Posterior cingulate gyrus (tissue), 11 donors: ENCODE data around the gene LCN12.

Experiments
- DNase-seq, 10 donors: peaks; one replicate each; pipeline versions ENCODE4 v3.0.0 to v3.0.0-alpha.2; 2020 to 2021; ENCODE audit warnings: mixed read lengths in 3 of 10
- intact Hi-C: fragments of 100-400 bp; cut with DNase I; formaldehyde crosslinking; loops from one replicate; pipeline ENCODE4 v1.15.1; 2023

The LCN12 gene

DNA sequence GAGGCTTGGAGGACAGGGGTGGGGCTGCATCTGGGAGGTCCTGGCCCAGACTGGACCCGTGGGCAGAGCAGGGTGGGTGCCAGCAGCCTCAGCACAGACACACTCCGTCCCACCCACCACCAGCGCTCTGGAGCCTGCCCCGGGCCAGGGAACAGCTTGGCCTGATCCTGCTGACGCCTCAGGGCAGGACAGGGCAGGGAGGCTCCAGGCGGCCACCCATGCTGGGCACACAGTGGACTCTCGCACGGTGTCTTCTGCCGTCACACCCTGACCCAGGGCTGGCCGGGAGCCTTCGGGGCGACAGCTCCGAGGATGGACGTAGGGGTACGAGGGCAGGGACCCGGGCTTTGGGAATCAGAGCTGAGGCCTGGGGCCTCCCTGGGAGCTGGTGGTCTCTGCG, 17.1 kb downstream of the LCN12 start:
- DNase-seq, result no peak
- intact Hi-C loops, result no loop called here

DNA sequence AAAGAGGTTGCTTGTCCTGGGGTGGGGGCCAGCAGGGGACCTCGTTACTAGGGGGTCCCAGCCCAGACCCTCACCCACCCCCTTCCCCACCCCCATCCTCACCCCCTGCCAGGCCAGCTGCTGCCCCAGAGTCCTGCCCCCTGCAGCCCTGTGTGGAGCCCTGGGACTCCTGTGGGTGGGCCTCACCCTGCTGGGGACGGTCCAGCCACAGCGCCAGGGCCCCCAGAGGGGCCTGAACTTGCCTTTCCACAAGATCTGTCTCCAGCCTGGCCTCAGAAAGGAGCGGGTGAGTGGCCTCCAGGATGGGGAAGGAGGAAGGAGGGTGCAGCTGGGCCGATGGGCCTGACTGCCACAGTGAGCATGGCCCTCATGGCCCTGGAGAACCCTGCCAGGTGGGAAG, 17.7 kb downstream of the LCN12 start:
- intact Hi-C loops, result no loop called here
- no peak for DNase-seq

DNA sequence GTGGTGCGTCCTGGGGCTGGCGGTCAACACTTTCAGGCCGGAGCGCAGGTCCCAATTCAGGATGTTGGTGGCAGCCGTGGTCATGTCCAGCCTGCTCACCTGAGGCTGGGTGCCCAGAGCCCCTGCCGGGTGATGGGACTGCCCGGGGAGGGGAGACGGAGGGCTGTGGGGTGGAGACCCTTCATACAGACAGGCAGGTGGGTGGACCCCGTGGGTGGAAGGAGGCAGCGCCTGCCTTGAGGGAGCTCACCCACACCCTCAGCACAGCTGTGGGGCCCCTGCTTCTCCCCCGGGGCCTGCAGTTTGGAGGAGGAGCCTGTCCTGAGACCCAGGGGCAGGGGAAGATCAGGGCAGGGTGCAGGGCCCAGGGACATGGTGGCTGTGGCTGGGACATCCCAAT, 18.3 kb downstream of the LCN12 start:
- intact Hi-C loops, result no loop called here

DNA sequence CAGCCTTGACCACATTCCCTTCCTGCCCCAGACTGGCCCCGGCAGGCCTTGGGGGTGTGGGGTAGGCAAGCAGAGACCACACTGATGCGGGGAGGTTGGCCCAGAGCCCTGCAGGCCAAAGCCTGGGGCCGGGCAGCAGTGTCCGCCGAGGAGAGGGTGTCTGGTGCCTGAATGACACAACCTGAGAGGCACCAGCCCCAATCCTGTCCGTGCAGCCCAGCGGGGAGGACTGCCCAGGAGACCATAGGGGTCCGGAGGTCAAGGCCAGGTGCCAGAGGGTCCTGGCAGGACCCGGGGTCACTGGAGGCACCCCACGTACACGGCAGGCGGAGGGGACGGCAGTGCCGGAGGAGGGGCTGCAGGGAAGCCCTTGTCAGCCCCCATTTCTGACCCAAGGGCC, 19.7 kb downstream of the LCN12 start:
- no peak for DNase-seq
- intact Hi-C loops, result no loop called here

More for the DNA sequence above, 18.3 kb downstream of the LCN12 start:
- DNase-seq, result no peak

DNA sequence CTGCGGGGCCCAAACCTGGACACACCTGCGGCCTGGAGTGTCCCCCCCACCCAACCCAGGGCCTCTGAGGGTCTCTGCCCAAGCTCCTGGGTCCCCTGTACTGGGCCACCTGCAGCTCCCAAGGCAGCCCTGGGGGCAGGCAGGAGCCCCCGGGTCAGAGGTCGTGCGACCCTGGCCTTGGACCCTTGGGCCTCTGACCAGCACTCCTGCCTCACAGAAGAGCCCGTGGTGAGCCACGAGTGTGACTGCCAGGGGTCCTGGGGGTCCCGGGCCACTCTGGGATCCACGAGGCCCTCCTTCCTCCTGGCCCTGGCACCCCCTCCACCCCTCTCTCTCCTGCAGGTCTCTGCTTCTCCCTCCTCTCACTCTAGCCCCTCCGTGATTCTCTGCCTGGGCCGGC, 20.3 kb downstream of the LCN12 start:
- no peak for DNase-seq
- intact Hi-C loops, result no loop called here

DNA sequence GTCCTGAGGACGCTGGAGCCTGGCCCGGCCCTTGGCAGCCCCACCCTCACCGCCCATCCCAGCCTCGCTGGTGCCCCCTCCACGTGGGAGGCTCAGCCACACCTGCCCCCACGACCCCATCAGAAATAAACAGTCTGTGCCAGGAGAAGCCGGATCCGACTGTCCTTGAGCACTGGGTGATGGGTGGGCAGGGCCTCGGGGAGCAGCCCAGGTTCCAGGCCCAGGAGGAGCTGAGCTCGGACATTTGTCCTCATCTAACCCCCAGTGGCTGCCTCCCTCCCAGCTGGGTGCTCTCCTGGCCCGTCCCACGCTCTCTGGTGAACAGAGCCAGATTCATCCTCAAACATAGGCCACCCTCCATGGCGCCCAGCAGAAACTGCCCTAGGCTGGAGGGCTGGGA, 20.7 kb downstream of the LCN12 start:
- DNase-seq, result no peak
- intact Hi-C loops, result no loop called here

DNA sequence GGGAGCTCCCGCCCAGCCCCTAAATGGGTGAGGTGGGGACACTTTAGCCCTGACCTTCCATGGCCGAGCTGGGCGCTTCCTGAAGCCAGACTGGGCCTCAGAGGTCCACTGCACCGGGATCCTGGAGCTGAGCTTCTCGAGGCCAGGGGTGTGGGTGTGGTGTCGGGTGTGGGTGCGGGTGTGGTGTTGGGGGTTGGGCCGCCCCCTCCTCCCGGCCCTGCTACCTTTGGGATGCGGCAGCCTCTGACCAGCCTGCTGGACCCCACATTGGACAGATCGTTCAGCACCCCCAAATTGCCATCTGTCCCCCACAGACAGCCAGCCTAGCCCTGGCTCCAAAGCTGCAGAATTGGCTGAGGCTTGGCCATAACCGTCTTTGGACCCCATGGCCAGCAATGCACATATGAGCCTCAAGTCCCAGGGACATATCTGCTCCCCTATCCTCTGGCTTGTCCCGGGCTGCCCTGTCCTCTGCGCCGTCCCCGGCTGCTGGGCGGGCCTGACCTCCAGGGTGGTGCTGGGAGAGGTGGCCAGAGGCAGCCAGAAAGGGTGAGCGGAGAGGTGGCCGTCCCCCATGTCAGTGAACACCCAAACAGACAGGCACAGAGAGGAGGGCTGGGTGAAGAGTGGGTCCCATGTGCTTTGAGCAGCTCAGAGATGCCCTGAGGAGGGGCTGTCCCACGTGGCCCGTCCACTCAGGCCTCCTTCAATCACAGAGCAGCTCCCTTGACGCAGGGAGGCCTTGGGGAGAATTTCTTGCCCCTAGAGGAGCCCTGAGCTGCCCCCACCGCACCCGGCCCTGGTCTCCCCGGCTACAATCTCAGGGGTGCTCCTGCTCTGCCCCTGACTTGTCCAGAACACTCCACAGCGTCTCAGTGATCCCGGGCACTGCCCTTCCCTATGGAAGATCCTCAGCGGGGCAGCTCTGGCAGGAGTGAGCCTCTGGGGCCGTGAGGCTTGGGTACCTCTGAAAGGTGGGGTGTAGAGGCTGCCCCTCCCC, 21.8 kb downstream of the LCN12 start:
- DNase-seq, result no peak
- intact Hi-C loops, result no loop called here

DNA sequence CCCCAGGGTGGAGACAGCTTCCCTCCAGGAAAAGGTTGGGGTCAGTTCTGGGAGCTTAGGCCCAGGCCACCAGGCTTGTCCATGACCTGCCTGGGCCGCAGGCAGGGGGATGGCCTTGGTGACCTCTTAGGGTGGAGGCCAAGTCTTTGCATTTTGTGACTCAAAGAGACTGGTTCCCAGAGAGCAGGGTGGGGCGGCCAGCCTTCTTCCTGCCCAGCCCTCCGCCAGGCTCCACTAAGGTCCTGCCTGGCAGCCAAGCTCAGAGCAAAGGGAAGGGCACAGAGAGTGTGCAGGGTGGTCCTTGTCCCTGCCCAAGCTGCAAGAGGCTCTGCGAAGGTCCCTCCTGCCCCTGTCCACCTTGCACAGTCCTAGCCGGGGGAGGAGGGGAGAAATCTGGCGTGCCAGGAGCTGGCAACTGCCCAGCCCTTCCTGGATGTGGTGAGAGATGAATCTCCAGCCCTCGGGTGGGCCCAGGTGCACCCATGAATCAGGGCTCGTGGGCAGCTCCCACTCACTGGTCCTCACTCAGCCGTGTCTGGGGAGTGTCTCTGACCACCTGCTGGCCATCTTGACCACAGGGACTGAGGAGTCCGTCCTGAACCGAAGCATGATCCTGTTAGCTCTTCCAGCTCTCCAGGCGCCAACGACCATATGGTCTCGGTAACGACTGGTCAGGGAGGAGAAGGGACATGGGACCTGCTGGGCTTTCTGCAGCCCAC, 22.9 kb downstream of the LCN12 start:
- intact Hi-C loops, result no loop called here
- no peak for DNase-seq

DNA sequence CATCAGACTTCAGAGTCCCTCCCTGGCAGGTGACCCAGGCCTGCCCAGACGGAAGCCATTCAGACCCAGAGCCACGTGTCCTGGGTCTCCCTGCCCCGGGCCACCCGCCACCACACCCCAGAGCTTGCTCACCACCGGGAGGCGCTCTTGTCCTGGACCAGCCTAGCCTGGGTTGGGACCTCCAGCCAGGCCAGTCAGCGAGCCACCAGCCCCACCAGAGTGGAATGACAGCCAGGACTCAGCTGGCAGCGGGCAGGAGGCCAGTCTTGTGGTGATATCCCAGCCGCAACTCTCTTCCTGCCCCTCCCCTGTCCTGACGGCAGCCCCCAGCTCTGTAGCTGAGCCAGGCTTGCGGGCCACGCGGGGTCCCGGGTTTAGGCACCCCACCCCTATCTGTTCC, 23.6 kb downstream of the LCN12 start:
- intact Hi-C loops, result loop anchor here (2.0 kb wide), 1 partner anchor 27 kb away; no protein-coding TSS in a partner anchor
- DNase-seq, result peak in 9 of 10 donors; percentile 72 to 97 (median 84)

DNA sequence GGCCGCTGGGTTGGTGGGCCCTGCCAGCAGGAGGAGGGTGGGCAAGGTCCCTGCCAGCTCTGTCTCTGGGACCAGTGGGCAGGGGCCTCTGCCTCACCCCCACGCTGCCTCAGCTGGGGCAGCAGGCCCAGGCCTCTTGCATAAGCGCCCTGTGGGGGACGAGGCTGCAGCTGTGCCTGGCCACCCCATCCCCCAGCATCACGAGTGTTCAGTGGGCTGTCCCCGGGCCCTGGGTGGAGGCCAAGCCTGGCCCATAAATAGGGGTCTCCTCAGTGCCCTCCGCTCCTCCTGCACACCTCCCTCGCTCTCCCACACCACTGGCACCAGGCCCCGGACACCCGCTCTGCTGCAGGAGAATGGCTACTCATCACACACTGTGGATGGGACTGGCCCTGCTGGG, 25.1 kb downstream of the LCN12 start, which contains the start of gene PTGDS:
TSS of gene PTGDS (plus strand) at position 282 of the 400 bp plus-strand sequence. CDS start at position 357, 75 bp downstream.
- DNase-seq, result peak; percentile 91 to 99 (median 96)
- intact Hi-C loops, result loop anchor here (2.0 kb wide), 1 partner anchor 28 kb away; no protein-coding TSS in a partner anchor

DNA sequence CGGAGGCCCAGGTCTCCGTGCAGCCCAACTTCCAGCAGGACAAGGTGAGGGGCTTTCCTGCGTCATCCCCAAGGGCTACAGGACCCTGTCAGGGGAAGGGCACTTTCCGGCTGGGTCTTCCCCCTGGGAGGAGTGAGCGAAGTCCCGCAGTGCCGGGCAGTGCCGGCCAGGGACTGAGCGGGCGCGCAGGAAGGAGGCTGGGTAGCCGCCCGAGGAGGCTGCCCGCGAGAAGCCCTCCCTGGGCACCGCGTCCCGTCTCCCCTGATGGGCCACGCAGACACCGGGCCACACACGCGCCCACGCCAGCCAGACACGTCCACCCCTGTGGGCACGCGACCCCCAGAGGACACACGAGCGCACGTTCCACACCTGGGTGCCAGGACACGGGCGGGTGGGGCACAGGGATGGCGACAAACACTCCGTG, 25.6 kb downstream of the LCN12 start:
- no peak for DNase-seq
- intact Hi-C loops, result loop anchor here (2.0 kb wide), 1 partner anchor 29 kb away; no protein-coding TSS in a partner anchor

DNA sequence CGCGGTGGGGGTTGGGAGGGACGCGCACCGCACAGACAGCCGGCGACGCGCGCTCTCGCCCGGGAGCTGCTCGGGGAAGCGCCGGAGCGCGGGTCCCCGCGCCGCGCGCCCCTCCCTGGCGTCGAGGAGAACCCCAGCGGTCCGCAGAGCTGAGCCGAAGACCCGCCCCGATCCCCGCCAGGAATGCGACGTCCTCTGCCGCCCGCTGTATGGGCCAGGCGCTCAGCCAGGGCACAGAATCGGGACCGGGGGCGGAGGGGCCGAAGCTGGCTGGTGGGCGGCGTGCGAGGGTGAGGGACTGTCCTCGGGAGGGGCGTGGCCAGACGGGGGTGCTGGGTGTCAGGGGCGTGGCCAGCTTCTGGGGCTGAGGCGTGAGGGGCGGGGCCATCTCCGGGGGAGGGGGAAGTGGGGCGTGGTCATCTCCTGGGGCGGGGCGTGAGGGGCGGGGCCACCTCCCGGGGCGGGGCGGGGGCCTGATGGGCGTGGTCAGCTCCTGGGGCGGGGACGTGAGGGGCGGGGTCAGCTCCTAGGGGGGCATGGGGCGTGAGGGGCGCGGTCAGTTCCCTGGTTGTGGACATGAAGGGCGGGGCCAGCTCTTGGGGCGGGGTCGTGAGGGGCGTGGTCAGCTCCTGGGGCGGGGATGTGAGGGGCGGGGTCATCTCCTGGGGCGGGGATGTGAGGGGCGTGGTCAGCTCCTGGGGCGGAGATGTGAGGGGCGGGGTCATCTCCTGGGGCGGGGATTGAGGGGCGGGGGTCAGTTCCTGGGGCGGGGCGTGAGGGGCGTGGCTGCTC, 26.2 kb downstream of the LCN12 start:
- DNase-seq, result peak; percentile 85 to 99 (median 92)
- intact Hi-C loops, result no loop called here

DNA sequence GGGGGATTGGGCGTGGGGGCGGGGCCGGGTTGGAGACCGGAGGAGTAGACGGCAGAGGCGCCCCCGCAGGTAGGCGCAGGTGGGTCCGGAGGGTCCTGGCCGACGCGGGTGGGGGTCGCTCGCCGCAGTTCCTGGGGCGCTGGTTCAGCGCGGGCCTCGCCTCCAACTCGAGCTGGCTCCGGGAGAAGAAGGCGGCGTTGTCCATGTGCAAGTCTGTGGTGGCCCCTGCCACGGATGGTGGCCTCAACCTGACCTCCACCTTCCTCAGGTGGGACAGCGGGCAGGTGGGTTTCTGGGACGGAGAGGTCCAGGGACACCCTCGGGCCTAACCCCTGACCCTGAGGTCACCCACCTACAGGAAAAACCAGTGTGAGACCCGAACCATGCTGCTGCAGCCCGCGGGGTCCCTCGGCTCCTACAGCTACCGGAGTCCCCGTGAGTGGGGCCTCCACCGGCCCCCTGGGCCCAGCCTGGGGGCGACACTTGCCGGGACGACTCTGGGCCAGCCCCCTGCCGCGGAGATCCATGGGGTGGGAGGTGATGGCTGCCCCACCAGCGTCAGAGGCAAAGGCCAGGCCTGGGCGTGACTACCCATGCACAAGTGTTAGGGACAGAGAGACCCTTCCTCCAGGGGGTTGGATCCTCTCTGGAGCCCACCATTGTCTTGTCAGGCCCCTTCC, 26.9 kb downstream of the LCN12 start:
- DNase-seq, result no peak
- intact Hi-C loops, result no loop called here

DNA sequence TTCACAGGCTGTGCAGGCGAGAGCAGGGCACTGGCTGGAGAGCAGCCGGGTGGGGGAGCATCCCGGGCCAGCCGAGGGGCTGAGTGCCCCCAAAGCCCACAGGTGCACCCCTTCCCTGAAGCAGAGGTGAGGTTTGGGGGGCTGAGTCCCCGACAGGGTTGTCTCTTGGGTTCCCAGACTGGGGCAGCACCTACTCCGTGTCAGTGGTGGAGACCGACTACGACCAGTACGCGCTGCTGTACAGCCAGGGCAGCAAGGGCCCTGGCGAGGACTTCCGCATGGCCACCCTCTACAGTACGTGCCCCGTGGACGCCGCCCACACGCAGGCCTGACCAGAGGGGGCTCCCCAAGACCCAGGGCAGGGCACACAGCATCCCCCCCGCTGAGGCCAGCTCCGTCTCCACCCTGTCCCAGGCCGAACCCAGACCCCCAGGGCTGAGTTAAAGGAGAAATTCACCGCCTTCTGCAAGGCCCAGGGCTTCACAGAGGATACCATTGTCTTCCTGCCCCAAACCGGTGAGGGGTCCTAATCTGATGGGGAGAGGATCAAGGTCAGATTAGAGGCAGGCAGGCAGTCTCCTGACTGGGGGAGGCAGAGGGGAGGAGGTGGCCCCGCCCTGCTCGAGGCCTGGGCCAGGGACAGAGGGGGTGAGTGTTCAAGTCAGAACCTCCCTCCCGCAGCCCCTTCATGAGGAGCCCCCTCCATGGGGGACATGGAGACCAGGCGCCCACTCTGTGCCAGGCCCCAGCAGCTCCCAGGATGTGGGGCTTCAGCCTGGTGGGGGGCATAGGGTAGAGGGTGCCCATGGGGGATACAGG, 27.9 kb downstream of the LCN12 start:
- intact Hi-C loops, result no loop called here

DNA sequence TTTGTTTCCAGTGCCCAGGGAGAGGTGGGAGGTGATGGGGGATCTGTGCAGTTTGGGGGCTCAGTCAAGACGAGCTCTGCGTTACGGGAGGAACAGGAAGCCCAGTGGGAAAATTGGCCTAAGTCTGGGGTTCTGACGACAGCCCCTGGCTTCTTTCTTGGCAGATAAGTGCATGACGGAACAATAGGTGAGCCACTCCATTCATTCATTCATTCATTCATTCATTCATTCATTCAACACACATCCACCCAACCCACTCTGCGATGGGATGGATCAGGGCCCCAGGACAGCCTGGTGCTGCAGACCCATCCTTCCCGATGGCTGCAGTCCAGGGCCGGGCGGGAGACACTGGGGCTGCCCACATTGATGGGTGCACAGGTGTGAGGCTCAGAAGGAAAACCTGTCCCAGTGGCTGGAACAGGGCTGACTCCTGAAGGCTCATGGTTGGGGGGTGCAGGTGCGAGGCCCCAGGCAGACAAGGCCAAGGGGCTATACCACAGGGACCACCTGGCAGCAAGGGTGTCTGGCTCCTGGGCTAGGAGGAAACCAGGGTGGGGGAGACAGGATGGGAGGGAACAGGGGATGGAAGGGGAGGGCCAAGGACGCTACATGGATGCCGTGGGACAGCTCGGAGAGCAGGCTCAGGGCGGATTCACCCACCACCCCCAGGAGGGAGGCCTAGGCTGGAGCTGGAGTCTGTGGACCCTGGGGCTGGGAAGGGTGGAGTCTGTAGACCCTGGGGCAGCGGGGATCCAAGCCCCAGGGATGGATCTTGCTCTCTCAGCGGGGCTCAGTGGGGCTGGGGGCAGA, 28.8 kb downstream of the LCN12 start:
- intact Hi-C loops, result no loop called here
- no peak for DNase-seq

More for the DNA sequence above, 27.9 kb downstream of the LCN12 start:
- peak in 1 of 10 donors; percentile 35 for DNase-seq

DNA sequence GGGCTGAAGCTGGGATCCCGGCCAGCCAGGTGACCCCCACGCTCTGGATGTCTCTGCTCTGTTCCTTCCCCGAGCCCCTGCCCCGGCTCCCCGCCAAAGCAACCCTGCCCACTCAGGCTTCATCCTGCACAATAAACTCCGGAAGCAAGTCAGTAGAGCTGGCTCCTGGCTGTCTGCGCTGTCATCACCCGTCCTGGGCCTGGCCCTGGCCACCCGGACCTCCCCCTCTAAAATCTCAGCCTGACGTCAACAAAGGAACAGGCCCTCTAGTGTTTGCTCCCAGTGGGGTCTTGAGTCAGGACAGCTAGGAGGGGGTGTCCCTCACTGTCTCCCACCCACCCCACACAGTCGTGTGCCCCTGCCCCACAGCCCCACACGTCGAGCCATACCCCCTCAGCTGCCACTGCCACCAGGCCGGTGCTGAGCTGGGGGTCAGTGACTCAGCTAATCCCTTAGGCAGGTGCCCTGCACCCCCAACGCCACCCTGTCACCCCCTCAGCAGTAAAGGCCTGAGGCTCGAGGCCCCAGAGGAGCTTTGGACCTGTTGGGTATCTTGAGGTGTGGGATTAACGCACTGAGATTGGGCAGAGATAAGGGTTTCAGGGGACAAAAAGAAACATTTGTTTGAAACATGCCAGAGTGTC, 29.6 kb downstream of the LCN12 start:
- peak in 4 of 10 donors; percentile 41 to 61 (median 48) for DNase-seq
- intact Hi-C loops, result no loop called here

DNA sequence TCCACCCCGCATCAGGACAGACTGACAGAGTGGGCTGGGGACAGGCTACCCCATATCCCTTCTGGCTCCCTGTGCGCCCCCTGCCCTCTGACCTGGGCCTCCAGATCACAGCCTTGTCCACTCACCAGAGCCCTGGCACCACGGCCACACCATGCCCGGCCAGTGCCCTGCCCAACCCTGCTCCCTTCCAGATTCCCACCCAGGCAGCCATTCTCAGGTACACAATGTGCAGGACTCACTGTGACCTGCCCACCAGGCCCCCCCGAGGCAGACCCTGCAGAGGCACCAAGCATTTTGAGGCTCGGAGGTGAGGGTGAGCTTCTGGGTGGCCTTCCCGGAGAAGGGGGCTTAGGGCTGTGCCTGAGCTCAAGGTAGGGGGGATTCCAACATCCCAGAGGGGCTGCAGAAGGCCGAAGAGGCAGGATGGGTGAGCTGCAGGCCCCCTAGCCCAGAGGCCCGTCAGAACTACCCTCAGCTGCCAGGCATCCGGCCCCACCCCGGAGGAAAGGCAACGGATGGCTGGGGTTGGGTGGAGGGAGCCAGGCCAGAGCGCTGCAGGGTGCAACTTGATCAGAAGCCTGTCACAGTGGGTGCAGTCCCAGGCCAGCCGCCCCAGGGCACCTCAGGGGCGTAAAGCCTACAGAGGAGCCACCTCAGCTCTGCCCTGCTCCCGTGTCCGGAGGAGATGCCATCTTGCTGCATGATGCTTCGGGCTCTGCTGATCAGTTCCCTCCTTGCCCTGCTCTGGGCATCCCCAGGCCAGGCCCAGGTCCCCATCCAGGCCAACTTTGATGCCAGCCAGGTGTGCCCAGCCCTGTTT, 30.4 kb downstream of the LCN12 start, which contains the start of gene LCNL1:
TSS of gene LCNL1 (plus strand) at position 762 of the 820 bp plus-strand sequence. CDS start 594 bp downstream, outside the sequence.
- peak in 7 of 10 donors; percentile 43 to 91 (median 55) for DNase-seq
- intact Hi-C loops, result no loop called here
